ENCODE results near the gene ZBTB7C. TPM values are rescaled to one million over a fixed set of nuclear protein-coding genes. Genes with fewer than 3 reads are reported as not detected.

Gene ZBTB7C
- total RNA-seq, 2 donors from 2014 or later: 11.0 to 14.8 TPM

DNA sequence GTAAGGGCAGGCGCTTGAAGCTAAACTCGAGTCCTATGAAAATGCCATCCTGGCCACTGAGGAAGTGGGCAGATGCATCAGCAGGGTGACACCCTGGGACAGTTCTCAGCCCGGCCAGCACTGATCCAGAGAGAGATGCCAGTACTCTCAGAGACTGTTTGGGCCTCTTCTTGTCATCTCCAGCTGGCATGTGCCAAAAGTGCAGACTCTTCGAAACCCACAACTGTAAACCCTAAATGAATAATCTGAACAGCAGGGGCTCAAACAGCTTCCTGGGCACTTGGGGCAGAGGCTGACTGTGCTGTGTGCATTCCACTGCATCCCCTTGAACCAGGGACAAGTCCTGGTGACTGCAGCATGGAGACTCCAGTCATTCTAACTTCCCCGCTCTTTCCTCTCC lies 274.6 kb downstream of the ZBTB7C start:
- intact Hi-C loops (cut with DNase I): loop anchor here (5.0 to 10.0 kb wide), 3 partner anchors 100 to 1603 kb away; no protein-coding TSS in a partner anchor
- no peak for DNase-seq (ENCODE audit: low spot score)

DNA sequence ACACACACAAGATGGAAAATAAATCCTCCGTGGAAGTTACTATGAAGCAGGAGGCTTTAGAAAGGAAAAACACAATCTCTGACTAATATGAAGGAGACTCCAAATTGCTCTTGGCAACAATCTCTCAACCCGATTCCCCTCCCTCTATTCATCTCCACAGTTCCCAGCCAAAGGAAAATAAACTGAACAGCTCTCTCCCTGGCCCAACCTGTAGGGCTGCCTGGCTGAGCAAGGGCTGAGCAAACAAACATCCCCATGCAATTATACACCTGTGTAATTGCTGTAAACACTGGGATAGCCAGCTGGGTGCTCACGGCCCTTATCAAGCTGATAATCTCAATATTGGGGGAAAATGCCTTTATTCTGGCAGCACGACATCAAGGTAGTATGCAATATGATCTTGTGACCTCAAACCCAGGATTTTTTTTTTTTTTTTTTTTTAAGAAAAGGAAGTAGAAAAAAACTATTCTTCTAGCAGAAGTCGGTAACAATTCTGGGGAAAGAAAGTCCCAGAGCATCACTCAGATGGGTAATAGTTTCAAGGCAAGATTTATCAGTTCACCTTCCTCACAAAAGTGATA lies 275.4 kb downstream of the ZBTB7C start:
- no peak for DNase-seq (ENCODE audit: low spot score)
- intact Hi-C loops (cut with DNase I): loop anchor here in 1 of 2 donors (10.0 kb wide), 2 partner anchors 99 to 311 kb away; no protein-coding TSS in a partner anchor

DNA sequence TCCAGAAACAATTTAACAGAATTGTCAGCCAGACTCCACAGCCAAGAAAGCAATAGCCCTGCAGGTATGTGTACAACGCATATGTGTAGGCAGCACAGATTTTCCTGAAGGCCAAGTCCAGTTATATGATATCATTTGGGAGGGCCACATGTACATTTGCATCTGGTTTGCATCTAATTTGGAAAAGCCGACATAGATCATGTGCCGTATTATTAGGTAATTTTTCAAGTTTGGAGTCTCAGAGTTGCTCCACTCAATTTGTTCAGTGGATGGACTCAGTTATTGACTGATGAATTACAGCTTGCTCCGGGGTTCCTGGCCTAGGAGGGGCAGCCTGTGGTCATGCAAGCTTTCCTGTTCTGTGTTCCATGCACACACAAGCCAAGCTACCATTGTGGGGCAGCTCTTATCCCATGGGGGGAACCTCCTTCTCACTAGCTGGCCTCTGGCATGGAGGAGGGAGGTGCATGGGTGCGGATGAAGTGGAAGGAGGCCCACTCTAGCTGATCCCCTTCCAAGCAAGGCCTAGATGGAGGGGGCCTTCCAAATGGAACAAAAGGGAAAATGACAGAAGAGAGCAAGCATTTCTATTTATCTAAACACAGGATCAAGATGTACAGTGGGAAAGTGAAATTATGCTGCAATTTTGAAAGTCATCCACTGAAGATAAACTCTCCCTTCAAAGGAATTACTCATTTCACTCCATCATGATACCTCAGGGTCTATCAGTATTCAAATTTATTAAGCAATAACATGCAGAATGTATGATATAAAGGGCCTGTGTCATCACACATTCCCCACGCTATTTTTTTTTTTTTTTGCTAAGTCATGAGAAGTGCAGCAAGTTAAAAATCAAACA lies 276.2 kb downstream of the ZBTB7C start:
- intact Hi-C loops (cut with DNase I): loop anchor here in 1 of 2 donors (10.0 kb wide), 2 partner anchors 98 to 312 kb away; no protein-coding TSS in a partner anchor

DNA sequence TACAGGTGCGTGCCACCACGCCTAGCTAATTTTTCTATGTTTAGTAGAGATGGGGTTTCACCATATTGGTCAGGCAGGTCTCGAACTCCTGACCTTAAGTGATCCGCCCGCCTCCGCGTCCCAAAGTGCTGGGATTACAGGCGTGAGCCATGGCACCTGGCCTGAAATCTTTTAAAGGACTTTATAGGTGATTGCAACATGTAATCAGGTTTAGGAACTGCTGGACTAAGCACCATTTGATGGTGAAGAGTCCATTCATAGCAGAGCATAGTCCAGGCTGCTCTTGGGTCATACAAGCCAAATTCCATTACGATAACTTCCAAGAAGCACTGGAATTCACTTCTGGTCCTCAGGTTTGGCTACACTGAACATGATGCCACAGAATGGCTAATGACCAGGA lies 278.1 kb downstream of the ZBTB7C start:
- DNase-seq (ENCODE audit: low spot score): no peak

More for the DNA sequence above, 276.2 kb downstream of the ZBTB7C start:
- DNase-seq (ENCODE audit: low spot score): no peak

DNA sequence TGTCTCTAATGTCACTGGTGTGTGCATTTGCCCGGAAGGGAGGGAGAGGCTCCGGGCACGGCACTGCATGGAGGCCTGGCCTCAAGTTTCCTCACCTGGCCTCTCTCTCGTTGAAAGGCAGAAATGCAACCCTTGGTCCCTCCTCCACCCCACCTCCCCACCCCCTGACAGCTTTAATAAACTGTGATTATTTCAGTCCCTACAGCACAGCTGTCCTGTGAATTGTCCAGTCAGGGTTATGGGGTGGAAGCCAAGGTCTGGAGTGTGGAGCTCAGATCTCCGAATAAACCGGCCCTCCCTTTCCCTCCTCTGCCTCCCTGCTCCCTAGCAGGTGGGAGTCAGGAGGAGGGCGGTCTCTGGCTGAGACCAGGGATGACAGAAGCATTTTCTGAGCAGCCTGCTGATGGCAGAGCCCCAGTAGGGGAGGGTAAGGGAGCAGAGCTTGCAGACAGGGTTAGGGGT lies 279.5 kb downstream of the ZBTB7C start:
- intact Hi-C loops (cut with DNase I): loop anchor here in 1 of 2 donors (10.0 kb wide), 2 partner anchors 95 to 315 kb away; no protein-coding TSS in a partner anchor

More for the DNA sequence above, 278.1 kb downstream of the ZBTB7C start:
- intact Hi-C loops (cut with DNase I): loop anchor here in 1 of 2 donors (10.0 kb wide), 2 partner anchors 96 to 314 kb away; no protein-coding TSS in a partner anchor

DNA sequence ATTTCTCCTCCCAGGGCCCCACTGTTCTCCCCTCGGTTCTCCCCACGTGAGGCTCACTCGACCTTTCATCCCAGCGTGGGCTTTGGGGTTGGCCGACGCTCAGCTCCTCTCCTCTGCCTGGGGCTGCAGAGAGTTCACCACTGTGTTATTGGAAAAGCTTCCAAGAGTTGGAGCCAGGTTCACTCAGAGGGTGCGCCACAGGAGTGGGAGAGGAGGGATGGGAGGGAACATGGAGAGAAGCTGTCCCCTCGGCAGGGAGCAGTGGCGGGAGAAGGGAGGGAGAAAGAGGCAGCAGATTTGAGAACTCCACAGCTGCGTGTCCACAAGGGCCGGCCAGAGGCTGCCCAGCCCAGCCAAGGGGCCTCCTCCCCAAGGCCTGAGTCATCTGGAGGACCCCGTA lies 281.6 kb downstream of the ZBTB7C start:
- intact Hi-C loops (cut with DNase I): no loop called here
- no peak for DNase-seq (ENCODE audit: low spot score)

More for the DNA sequence above, 279.5 kb downstream of the ZBTB7C start:
- no peak for DNase-seq (ENCODE audit: low spot score)

DNA sequence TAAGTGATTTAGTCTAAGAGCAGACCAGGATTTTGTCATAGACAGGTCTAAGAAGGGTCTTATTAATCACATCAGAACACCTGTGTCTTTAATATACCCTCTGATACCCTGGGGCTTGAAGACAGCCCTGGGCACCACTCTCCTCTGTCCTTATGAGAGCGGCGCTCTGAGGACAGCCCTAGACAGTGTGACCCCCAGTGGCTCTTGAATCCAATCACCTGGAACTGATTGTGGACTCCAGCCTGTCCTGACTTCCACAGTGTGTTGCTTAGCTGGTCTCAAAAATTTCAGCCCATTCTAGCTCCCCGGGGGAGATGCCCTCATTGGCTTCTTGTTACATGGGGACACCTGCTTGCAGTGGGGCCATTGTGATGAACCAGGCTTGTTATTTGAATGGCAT lies 282.9 kb downstream of the ZBTB7C start:
- intact Hi-C loops (cut with DNase I): no loop called here
- no peak for DNase-seq (ENCODE audit: low spot score)

DNA sequence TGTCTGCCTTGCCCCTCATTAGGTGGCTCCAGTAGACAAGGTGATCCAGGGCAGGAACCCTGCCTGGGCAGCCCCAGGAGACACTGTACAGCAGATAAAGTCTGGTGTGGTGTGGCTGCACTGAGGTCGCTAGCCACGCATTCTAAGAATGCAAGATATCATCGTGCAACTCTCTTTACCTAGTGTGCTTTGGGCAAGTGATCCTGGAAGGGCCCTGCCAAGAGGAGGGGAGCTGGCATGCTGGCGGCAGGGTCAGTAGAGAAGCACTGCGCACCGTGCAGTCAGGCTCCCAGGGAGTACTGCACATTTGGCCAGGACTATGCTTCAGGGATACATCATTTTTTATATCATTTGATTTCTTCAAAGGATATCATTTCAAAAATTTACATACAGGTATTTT lies 283.5 kb downstream of the ZBTB7C start:
- no peak for DNase-seq (ENCODE audit: low spot score)
- intact Hi-C loops (cut with DNase I): no loop called here

DNA sequence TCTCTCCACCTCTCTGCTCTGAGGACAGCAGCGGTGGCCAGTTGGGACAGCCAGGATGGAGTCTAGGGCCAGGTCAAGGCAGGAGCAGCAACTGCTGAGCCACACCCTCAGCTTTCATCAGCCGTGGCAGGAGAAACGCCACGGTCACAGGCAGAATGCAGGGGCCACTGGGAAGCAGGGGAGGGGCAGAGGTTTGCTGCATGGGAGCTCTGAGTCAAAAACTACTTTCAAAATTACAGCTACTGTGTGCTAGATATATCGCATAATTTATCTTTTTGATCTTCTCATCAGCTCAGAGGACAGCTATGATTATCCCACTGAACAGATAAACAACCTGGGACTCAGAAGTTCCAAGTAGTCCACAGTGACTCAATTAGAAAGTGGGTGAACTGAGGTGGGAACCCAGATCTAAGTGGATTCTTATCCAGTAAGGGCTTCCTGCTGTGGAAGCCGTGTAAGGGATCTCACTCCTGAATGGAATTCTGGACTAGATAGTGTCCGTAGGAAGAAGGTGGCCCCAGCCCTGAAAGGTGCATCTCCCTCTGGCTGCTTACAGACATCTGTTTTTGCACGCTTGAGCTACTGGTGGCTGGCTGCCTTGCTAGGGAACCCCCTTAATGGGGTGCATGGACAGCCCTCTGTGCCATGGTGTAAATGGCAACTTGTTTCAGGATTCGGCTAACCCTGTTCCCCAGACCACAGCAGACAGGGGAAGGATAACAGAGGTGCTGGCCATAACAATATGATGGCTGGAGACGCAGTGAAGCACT lies 284.1 kb downstream of the ZBTB7C start:
- no peak for DNase-seq (ENCODE audit: low spot score)
- intact Hi-C loops (cut with DNase I): no loop called here

DNA sequence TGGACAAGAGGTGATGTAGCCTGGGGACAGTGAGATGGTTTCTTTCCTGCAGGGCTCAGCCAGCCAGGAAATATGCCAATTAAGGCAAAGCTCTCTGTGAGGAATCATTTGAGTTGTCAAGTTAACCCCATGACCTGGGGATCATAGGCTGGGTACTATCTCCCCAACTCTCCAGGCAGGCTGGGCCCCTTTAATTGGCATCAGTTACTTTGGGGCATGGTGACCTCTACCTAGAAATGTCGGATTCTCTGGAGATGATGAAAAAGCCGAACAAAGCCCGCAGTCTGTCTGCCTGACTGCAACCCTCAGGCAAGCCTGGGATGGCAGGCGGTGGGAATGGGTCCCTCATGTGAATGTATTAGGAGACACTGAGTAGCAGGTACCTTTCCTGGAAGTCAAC lies 285.2 kb downstream of the ZBTB7C start:
- DNase-seq (ENCODE audit: low spot score): no peak
- intact Hi-C loops (cut with DNase I): no loop called here

DNA sequence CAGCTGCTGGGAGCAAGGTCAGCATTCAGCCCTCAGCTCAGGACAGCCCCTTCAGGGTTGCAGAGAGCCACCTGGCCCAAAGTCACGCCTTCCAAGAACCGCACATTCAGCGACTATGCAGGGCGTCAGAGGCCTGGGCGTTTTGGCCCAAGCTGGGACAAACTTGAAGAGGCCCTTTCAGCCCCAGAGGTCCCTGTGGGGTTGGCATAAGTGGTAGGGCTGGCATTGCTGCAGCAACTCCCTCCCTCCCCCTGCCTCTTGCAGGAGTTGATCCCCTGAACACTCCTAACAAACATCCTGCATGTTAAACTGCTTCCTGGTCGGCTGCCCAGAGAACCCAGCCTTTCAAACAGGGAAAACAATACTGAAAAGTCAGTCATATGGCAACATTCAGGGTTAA lies 285.9 kb downstream of the ZBTB7C start:
- intact Hi-C loops (cut with DNase I): no loop called here
- DNase-seq (ENCODE audit: low spot score): no peak

DNA sequence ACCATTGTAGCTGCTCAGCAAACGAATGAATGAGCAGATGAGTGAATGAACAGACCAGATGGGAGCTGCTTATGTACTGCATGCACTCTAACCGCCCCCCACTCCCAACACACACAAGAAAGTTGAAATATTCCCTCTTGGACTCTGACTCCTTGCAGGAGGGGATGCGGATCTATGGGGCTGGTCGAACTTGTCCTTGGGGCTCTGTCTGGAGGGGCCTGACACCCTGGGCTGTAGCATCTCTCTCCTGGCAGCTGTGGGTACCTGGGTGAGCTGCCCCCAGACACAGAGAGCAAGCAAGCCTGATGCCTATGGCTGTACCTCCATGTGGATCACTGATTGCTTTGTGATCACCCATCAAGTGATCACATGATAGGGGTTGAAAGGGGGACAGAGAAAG lies 286.4 kb downstream of the ZBTB7C start:
- intact Hi-C loops (cut with DNase I): no loop called here
- no peak for DNase-seq (ENCODE audit: low spot score)

DNA sequence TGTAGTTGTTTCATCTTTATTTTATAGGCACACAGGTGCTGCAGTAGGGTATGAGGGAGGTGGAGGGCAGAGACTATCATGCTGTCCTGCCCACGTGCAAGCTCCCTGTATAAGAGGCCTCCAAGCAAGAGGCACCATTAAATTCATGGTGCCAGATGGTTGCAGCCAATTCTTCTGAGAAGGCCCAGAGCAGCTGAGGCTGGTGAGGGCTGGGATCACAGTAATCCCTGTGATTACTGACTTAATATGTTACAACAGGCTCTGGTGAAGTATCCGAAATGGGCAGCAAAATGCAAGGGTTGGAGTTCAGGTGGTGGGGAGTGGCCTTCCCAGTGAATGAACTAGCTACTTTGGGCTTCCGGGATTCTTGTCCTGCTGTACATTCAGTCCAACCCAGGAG lies 286.8 kb downstream of the ZBTB7C start:
- DNase-seq (ENCODE audit: low spot score): no peak
- intact Hi-C loops (cut with DNase I): no loop called here

DNA sequence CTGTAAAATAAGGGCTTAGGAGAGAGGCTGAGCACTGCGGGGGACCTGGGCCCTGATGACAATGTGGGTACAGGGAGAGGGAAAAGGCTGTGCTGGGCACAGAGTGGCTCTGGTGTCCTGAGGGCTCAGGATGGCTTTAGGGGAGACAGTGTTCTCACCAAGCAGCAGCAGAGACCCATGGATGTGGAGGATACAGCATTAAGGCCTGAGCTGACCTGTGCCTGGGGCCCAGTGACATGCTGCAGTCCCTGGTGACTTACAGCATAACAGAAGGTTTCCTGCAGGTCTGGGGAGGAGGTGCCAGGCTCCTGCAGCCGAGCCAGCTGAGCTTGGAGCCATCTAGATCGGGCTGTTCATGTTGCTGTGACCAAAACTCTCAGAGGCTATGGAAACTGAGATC lies 287.4 kb downstream of the ZBTB7C start:
- intact Hi-C loops (cut with DNase I): no loop called here
- no peak for DNase-seq (ENCODE audit: low spot score)

DNA sequence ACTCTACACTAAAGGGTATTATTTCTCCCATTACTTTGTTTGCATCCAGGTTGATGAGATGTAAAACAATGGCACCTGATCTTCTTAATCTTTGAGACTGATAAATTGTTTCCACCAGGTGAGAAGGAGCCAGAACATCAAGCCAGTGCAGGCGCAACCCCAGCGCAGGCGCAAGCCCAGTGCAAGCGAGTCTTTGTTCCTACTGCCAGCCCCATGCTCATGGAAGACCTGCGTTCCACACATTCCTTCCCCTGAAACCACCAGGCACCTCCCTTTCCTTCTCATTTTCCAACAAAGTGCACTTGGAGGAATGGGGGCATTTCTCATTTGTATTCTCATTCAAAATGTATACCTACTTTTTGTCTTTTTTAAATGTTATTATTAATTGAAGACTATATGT lies 290.0 kb downstream of the ZBTB7C start:
- intact Hi-C loops (cut with DNase I): no loop called here
- no peak for DNase-seq (ENCODE audit: low spot score)

DNA sequence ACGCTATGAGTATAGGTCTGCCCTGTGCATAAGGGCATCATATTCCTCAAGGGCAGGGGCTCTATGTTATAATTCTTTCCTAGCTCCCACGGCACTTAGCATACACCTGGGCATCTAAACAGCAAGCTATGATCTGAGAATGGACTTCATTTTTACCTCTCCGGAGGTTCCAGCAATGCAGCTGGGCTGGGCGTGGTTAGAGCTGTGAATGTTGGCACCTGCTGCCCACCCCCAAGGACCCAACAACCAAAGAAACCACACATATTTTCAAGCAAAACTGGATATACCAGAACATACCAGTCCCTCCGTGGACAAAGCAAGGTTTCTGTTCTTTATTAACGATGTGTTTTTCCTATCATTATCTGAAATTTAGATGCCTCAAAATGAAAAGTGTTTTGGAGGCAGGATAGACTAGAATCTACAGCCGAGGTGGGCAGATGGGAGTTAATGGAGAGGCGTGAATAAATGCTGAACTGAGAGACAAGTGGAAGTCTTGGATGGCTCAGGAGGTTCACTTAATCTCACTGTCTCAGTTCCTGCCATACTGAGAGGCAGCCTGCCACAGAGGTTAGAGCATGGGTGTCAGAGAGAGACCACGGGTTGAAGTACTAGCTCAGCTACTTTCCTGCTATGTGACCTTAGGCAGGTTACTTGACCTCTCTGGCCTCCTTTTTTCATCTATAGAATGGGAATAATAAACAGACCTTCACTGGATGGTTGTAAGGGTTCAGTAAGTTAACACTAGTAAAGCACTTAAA lies 292.1 kb downstream of the ZBTB7C start:
- DNase-seq (ENCODE audit: low spot score): no peak
- intact Hi-C loops (cut with DNase I): no loop called here

DNA sequence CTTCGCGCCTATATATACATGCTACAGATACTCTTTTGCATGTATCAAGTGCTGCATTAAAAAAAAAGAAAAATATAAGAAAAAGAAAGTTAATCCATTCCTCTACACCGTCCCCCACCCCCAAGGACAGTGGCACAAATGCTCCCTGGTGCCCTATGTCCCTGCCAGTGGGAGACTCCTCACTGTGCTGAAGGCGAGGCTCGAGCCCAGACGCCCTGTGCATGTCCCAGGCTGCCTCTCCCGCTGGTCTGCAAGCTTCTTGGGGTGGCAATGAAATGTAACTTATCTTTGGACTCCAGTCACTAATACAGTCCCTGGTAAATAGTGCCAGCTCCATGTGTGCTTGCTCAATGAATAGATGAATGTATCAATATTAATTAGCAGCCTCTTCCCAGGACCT lies 293.2 kb downstream of the ZBTB7C start:
- no peak for DNase-seq (ENCODE audit: low spot score)
- intact Hi-C loops (cut with DNase I): no loop called here

DNA sequence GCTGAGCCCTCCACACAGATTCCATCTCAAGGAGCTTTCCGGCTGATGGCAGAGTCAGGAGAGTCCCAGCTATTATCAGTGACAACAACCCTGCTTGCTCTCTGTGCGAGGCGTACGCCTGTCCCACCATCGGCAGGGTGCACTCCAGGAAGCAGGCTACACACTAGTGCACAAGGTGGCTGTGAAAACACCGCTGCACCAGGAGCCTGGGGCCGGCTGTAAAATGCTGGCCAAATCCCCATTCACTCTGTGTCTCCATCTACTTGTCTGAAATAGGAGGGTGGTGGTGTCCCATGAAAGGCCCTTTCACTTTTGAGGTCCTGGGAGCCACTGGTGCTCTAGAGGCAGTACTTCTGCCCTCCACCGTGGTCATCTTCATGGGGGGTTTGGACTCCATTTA lies 295.5 kb downstream of the ZBTB7C start:
- intact Hi-C loops (cut with DNase I): no loop called here

DNA sequence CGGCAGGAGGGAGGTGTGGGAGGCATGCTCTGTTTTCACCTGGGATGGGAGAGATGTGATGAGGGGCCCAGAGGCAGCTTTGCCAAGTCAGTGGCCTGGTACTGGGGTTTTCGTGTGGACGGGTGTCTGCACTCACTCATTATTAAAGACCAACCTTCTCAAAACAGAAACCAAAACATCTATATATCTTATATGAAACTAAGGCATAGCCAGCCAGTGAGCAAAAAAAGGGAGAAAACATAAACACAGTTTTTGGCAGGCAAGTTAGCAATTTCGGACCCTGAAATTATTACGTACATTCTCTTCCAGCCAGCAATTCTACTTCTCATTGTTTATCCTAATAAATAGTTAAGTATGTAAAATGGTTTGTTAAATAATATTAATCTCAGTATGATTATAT lies 297.6 kb downstream of the ZBTB7C start:
- intact Hi-C loops (cut with DNase I): no loop called here
- no peak for DNase-seq (ENCODE audit: low spot score)

More for the DNA sequence above, 295.5 kb downstream of the ZBTB7C start:
- DNase-seq (ENCODE audit: low spot score): no peak

Data from posterior vena cava (tissue), 2 donors.